NCI-H510A (cell line): ENCODE data around the gene MED15.
"Not testable (repeated sequence)": the region's sequence is repeated elsewhere in the genome, so short reads cannot be mapped to it uniquely, and the experiment has no call there.

Experiments used
- DNase-seq: peaks from one replicate; lab custom pipeline; 2025; lab: John Stamatoyannopoulos, UW

MED15 gene

GRCh38 chr22:20507253-20508066 is at the start of gene MED15:
Gene MED15, plus strand, starts transcription at chr22:20507610. Its CDS starts 69 bp downstream, at chr22:20507679.
- peak; percentile 81 for DNase-seq

- DNase-seq = no peak
These were observed 48.8 kb upstream of the MED15 start for GRCh38 chr22:20458530-20459151.

GRCh38 chr22:20459152-20459542 is 48.3 kb upstream of the MED15 start:
- DNase-seq = no peak

GRCh38 chr22:20459862-20460261 is 47.5 kb upstream of the MED15 start:
- no peak for DNase-seq

- no peak for DNase-seq
These were observed 43.9 kb upstream of the MED15 start for GRCh38 chr22:20463324-20464095.

- no peak for DNase-seq
These were observed 43.3 kb upstream of the MED15 start for GRCh38 chr22:20464096-20464614.

- no peak for DNase-seq
These were observed 42.3 kb upstream of the MED15 start for GRCh38 chr22:20464912-20465758.

GRCh38 chr22:20465759-20466077 is 41.7 kb upstream of the MED15 start:
- DNase-seq = no peak

GRCh38 chr22:20466659-20467379 is 40.6 kb upstream of the MED15 start:
- no peak for DNase-seq

GRCh38 chr22:20469110-20469868 is 38.1 kb upstream of the MED15 start:
- no peak for DNase-seq

- DNase-seq = not testable (repeated sequence)
These were observed 36.9 kb upstream of the MED15 start for GRCh38 chr22:20470525-20470924.

- no peak for DNase-seq
These were observed 36.1 kb upstream of the MED15 start for GRCh38 chr22:20471126-20471833.

GRCh38 chr22:20472629-20473442 is 34.6 kb upstream of the MED15 start:
- no peak for DNase-seq

- DNase-seq = no peak
These were observed 32.3 kb upstream of the MED15 start for GRCh38 chr22:20475115-20475436.

GRCh38 chr22:20475569-20475968 is 31.8 kb upstream of the MED15 start:
- DNase-seq = not testable (repeated sequence)

GRCh38 chr22:20478059-20478458 is 29.4 kb upstream of the MED15 start:
- DNase-seq = not testable (repeated sequence)

GRCh38 chr22:20479612-20480196 is 27.7 kb upstream of the MED15 start:
- no peak for DNase-seq

GRCh38 chr22:20483143-20483506 is 24.3 kb upstream of the MED15 start:
- not testable (repeated sequence) for DNase-seq

- no peak for DNase-seq
These were observed 23.6 kb upstream of the MED15 start for GRCh38 chr22:20483771-20484170.
